ACHN (cell line): ENCODE results near the gene TES.
"Not testable (repeated sequence)": the region's sequence is repeated elsewhere in the genome, so short reads cannot be mapped to it uniquely, and the experiment has no call there.

Experiments
- DNase-seq: peaks from one replicate; pipeline ENCODE4 v3.0.0-alpha.2; 2015
- in situ Hi-C: cut with HindIII; loops from 2 replicates; pipeline ENCODE4 v1.10.0; 2017; ENCODE audit warnings: low sequenced_read_pairs, low pct_ligation_motif_present, low pct_unique_long_range_greater_than_20kb

Gene TES

DNA sequence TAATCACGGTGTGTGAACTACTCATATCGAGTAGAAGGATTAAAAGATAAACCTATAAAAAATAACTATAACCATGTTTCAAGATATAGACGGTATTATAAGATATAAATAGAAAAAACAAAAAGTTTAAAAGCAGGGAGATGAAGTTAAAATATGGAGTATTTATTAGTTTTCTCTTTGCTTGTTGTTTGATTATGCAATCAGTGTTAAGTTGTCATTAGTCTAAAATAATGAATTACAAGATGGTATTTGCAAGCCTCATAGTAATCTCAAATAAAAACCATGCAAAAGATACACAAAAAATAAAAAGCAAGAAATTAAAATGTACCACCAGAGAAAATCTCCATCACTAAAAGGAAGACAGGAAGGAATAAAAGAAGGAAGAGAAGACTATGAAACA lies 83.3 kb downstream of the TES start:
- no peak for DNase-seq
- in situ Hi-C loops, result no loop called here

- DNase-seq, in situ Hi-C loops: not testable (repeated sequence)
Measured at GRCh38 chr7:116295903-116296302, 85.6 kb downstream of the TES start.

DNA sequence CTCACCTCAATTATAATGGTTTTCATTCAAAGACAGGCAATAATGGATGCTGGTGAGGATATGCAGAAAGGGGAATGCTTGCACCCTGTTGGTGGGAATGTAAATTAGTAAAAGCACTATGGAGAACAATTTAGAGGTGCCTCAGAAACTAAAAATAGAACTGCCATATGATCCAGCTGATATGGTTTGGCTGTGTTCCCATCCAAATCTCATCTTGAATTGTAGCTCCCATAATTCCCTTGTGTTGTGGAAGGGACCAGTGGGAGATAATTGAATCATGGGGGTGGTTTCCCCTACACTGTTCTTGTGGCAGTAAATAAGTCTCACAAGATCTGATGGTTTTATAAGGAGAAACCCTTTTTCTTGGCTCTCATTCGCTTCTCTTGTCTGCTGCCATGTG lies 87.7 kb downstream of the TES start:
- no peak for DNase-seq
- in situ Hi-C loops, result no loop called here

DNA sequence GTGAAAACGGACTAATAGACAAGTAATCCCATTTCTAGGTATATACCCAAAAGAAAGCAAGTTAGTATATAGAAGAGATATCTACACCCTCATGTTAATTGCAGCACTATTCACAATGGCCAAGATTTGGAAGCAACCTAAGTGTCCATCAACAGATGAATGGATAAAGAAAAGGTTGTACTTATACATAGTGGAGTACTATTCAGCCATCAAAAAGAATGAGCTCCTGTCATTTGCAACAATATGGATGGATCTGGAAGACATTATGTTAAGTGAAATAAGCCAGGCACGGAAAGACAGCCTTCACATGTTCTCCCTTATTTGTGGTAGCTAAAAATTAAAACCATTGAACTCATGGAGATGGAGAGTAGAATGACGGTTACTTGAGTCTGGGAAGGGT lies 88.2 kb downstream of the TES start:
- no peak for DNase-seq
- in situ Hi-C loops, result no loop called here

GRCh38 chr7:116305485-116306408 lies 95.4 kb downstream of the TES start:
- in situ Hi-C loops, result no loop called here
- DNase-seq, result no peak

- DNase-seq, result no peak
- in situ Hi-C loops, result no loop called here
Measured at GRCh38 chr7:116306409-116307048, 96.2 kb downstream of the TES start.

DNA sequence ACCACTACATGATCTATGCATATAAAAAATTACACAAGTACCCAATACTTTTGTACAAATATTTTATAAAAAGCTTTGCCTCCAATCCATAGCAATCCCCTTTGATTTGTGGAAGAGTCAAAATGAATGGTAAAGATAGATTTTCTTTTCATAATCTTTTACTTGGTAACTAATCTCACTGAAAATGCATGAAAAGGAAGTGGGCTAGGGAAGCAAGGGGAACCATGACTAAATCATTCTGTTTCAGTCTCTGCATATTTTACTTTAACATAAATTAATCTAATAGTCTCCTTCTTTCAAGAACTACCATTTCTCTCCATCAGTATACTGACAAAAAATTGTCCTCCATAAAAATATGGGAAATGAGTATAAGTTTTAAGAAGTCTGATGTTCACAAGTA lies 96.9 kb downstream of the TES start:
- in situ Hi-C loops, result no loop called here
- DNase-seq, result no peak
